GM12872 (cell line): ENCODE results near the gene PLA2G4B.
A peak's percentile ranks its signal among the peaks of the same experiment; 100 is the strongest.

Experiments used
- CTCF ChIP-seq: IDR thresholded peaks from 3 replicates; pipeline ENCODE4 v1.5.1; 2011; ENCODE audit warnings: low read depth, mild to moderate bottlenecking, low read length, moderate library complexity; ENCODE audit not compliant: insufficient read depth

Gene PLA2G4B

GRCh38 chr15:41810651-41811431, 27.8 kb upstream of the PLA2G4B start:
- 0 out of 3 replicates have a peak, but pooled peaks have one; percentile 18 for TF ChIP-seq CTCF

- TF ChIP-seq CTCF = peak; percentile 94
Observed at GRCh38 chr15:41811432-41812195, 27.0 kb upstream of the PLA2G4B start.

GRCh38 chr15:41812820-41813375, 25.7 kb upstream of the PLA2G4B start:
- TF ChIP-seq CTCF = no peak

GRCh38 chr15:41813426-41813825, 25.2 kb upstream of the PLA2G4B start:
- TF ChIP-seq CTCF = no peak

GRCh38 chr15:41814534-41814933, 24.1 kb upstream of the PLA2G4B start:
- no peak for TF ChIP-seq CTCF

- no peak for TF ChIP-seq CTCF
Observed at GRCh38 chr15:41816788-41817187, 21.9 kb upstream of the PLA2G4B start.

- no peak for TF ChIP-seq CTCF
Observed at GRCh38 chr15:41817327-41817726, 21.3 kb upstream of the PLA2G4B start.
